Measurements from ENCODE around the gene GLT1D1.

GRCh38 chr12:129016159-129016558 lies 162.9 kb downstream of the GLT1D1 start:
- no peak for TF ChIP-seq POLR2A (IDR thresholded peaks at IDR 0.05)
- no peak for TF ChIP-seq EP300 (IDR thresholded peaks at IDR 0.05)
- no peak for TF ChIP-seq CTCF (IDR thresholded peaks at IDR 0.05)
- no peak for TF ChIP-seq POLR2AphosphoS5 (IDR thresholded peaks at IDR 0.05)
